Eye (tissue), 1 donor: Measurements from ENCODE around the gene ABHD2.
"Not testable (repeated sequence)": the region's sequence is repeated elsewhere in the genome, so short reads cannot be mapped to it uniquely, and the experiment has no call there.

Experiments
- DNase-seq: peaks from one replicate; pipeline ENCODE4 v3.0.0-alpha.2; 2015

ABHD2 gene

GRCh38 chr15:89099968-89100367 lies 11.7 kb downstream of the ABHD2 start:
- DNase-seq: no peak

GRCh38 chr15:89101302-89102193 lies 13.3 kb downstream of the ABHD2 start:
- DNase-seq: no peak

GRCh38 chr15:89103481-89104171 lies 15.4 kb downstream of the ABHD2 start:
- no peak for DNase-seq

- DNase-seq: no peak
Measured at GRCh38 chr15:89104172-89104564, 15.9 kb downstream of the ABHD2 start.

GRCh38 chr15:89105147-89105546 lies 16.9 kb downstream of the ABHD2 start:
- DNase-seq: no peak

DNA sequence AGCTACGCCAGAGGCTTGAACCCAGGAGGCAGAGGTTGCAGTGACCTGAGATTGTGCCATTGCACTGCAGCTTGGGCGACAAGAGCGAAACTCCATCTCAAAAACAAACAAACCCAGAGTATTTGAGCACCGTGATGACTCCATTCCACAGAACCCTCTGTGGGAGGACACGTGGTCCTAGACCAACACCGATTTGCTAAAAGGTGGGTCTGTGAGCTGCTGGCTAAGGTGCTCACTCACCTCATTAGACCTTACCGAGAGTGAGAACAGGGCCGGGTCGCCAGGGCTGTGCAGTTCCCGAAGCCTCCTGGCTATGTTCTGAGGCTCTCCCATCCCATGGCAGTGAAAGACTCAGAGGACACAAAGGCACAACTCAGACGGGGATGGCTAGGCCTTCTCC lies 17.9 kb downstream of the ABHD2 start:
- DNase-seq: no peak

DNA sequence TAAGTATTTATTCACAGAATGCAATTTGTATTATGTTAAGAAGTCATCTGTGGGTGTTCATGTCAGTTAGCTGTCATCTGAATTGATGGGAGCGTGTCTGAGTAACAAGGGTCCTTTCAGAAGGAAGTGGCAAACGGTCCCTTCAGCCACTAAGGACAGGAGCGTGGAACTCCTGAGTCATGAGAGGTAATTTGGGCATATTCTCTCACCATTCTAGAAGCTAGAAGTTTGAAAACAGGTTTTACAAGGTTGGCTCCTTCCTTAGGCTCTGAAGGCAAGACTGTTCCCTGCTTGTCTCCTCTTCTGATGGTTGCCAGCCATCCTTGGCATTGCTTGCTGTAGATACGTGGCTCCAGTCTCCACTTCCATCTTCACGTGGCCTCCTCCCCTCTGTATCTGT lies 19.7 kb downstream of the ABHD2 start:
- DNase-seq: no peak

DNA sequence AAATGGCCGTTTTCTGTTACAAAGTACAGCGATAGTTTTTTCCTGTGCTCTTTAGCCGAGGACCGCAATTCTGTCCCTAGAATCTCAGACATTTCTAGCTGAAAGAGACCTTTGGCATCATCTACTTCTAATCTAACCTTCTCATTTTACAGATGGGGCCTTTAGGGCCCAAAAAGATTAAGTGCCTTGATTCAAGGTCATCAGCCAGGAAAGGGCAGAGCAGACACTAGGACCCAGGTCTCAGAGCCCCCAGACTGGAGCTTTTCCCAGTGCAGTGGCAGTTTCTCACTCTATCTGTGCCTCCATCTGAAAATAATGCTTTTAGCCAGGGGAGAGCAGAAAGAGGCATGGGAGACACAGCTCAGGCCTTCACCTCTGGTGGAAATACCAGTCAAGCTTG lies 20.6 kb downstream of the ABHD2 start:
- DNase-seq: no peak

- DNase-seq: no peak
Measured at GRCh38 chr15:89109238-89109637, 21.0 kb downstream of the ABHD2 start.

GRCh38 chr15:89110060-89110459 lies 21.8 kb downstream of the ABHD2 start:
- no peak for DNase-seq

- no peak for DNase-seq
Measured at GRCh38 chr15:89111352-89111751, 23.1 kb downstream of the ABHD2 start.

DNA sequence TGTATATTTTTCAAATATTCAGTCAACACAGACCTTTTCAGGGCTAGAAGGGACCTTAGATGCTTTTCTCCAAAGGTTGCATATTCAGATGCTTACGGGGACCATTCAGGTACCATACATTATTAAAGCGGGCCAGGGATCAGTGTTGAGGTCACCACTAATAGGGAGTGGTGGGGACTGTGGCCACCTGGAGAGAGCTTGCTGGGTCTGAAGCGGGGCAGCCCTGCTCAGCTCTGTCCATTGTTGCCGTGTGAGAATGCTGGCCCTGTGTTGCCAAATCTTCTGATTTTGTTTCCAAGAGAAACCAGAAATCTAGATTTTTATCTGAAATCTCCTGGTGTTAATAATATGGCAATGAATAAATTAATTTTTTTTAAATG lies 23.7 kb downstream of the ABHD2 start:
- DNase-seq: no peak

GRCh38 chr15:89112341-89112971 lies 24.2 kb downstream of the ABHD2 start:
- DNase-seq: no peak

GRCh38 chr15:89113296-89114024 lies 25.2 kb downstream of the ABHD2 start:
- DNase-seq: no peak

DNA sequence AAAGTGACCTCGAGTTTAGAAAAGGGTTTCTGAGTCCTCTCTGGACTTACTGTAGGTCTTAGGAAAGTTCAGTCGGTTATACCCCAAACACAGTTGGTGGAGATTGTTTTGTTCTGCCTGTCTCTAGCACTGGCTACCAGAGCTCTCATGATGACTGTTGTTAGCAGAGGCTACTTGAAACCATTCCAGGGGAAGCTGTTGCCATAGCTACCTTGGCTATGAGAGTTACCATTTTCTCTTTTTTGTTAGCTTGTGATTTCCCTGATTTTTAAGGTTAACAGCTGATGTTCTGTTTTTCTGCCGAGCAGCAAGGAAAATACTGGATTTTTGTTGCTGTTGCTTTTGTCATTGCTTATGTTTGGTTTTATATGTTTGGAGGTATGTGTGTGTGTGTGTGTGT lies 26.7 kb downstream of the ABHD2 start:
- DNase-seq: peak; percentile 62

DNA sequence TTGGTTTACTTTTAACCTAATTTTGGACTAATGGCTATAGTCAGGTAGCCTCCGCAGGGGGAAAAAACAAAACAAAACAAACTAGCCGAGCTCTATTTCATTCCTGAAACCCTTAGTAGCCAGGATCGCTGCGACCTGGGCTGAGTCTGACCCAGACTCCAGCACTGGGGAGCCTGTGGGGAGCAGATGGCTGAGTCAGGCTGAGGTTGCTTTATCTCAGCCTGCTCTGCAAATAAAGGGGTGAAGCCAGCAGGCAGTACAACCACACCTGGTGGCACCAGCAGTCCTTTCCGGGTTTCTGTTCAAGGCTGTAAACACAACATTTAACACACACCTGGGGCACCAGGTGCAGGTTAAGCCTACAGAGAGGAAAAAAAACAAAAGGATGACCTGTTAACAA lies 27.3 kb downstream of the ABHD2 start:
- DNase-seq: no peak

GRCh38 chr15:89116404-89116803 lies 28.1 kb downstream of the ABHD2 start:
- no peak for DNase-seq

GRCh38 chr15:89117790-89118189 lies 29.5 kb downstream of the ABHD2 start:
- no peak for DNase-seq

DNA sequence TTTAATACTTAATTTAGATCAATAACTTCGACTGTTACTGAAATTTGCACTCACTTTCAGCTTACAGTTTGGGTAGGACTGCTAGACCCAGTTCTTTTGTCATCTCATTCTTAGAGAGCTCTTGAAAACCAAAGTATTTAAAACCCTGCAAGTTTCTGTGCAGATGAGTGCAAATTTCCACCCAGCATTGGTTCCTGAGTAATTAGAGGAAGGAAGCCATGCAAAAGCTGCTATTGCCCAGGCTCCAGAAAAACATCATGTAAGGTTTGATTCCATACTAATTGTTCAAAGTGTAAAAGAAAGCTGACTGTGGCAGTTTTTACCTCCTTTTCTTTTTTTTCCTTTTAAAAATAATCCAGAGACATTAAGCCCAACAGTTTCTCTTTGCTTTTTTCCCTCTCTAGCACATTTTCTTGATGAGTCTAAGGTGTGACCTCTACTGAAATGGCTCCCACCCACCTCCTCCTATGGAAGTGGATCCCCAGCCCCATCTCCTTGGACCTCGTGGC lies 30.3 kb downstream of the ABHD2 start:
- no peak for DNase-seq

- DNase-seq: no peak
Measured at GRCh38 chr15:89119489-89120478, 31.5 kb downstream of the ABHD2 start.

- not testable (repeated sequence) for DNase-seq
Measured at GRCh38 chr15:89120479-89121000, 32.3 kb downstream of the ABHD2 start.
